Astrocyte (in vitro differentiated cells and primary cell): ENCODE data around the gene OR7G1. TPM values are rescaled to one million over a fixed set of nuclear protein-coding genes. Genes with fewer than 3 reads are reported as not detected.
A peak's percentile ranks its signal among the peaks of the same experiment; 100 is the strongest.

Experiments used
- DNase-seq: peaks from one replicate; pipeline ENCODE4 v3.0.0-alpha.2; 2010; ENCODE audit warnings: low read depth
- FAIRE-seq: peaks from 2 replicates; lab custom pipeline; 2011; peaks lifted over from hg19 to GRCh38; lab: Jason Lieb, UNC
- H2AFZ ChIP-seq: 2 replicates; pipeline ENCODE4 v1.6.0; 2012; ENCODE audit warnings: low read depth, low read length, inconsistent platforms
- H3K27ac ChIP-seq: 2 replicates; pipeline ENCODE4 v1.5.1; 2011; ENCODE audit warnings: low read depth, low read length, inconsistent platforms
- H3K27me3 ChIP-seq: 2 replicates; pipeline ENCODE4 v1.6.0; 2011; ENCODE audit warnings: low read length, inconsistent platforms; ENCODE audit not compliant: insufficient read depth
- H3K36me3 ChIP-seq: 2 replicates; pipeline ENCODE4 v1.5.1; 2011; ENCODE audit warnings: low read length, inconsistent platforms; ENCODE audit not compliant: insufficient read depth
- H3K4me1 ChIP-seq: 2 replicates; pipeline ENCODE4 v1.5.1; 2011; ENCODE audit warnings: low read length, inconsistent platforms; ENCODE audit not compliant: insufficient read depth
- H3K4me2 ChIP-seq: 2 replicates; pipeline ENCODE4 v1.6.0; 2012; ENCODE audit warnings: low read length, inconsistent platforms
- H3K4me3 ChIP-seq: 2 replicates; pipeline ENCODE4 v1.5.1; 2011; ENCODE audit warnings: low read depth, mild to moderate bottlenecking, low read length, inconsistent platforms; ENCODE audit not compliant: insufficient read depth
- H3K79me2 ChIP-seq: 2 replicates; pipeline ENCODE4 v1.6.0; 2012; ENCODE audit warnings: mild to moderate bottlenecking, low read length, inconsistent platforms; ENCODE audit not compliant: insufficient read depth
- H3K9ac ChIP-seq: 2 replicates; pipeline ENCODE4 v1.6.0; 2012; ENCODE audit warnings: mild to moderate bottlenecking, low read length, inconsistent platforms
- H3K9me3 ChIP-seq: 2 replicates; pipeline ENCODE4 v1.5.1; 2012; ENCODE audit warnings: low read depth, mild to moderate bottlenecking, low read length, inconsistent platforms; ENCODE audit not compliant: insufficient read depth
- H4K20me1 ChIP-seq: 2 replicates; pipeline ENCODE4 v1.6.0; 2012; ENCODE audit warnings: low read length, inconsistent platforms; ENCODE audit not compliant: insufficient read depth
- H3K27ac Mint-ChIP-seq: one replicate; pipeline ENCODE4 v1.8.0; 2021; ENCODE audit warnings: mild to moderate bottlenecking, mixed read lengths; ENCODE audit not compliant: unreplicated experiment
- H3K27me3 Mint-ChIP-seq: one replicate; pipeline ENCODE4 v1.8.0; 2021; ENCODE audit warnings: low read depth, mixed read lengths; ENCODE audit not compliant: unreplicated experiment
- H3K36me3 Mint-ChIP-seq: one replicate; pipeline ENCODE4 v1.8.0; 2021; ENCODE audit warnings: low read depth, mixed read lengths; ENCODE audit not compliant: unreplicated experiment
- H3K4me1 Mint-ChIP-seq: one replicate; pipeline ENCODE4 v1.8.0; 2021; ENCODE audit warnings: low read depth, mixed read lengths; ENCODE audit not compliant: unreplicated experiment
- H3K4me3 Mint-ChIP-seq: one replicate; pipeline ENCODE4 v1.8.0; 2021; ENCODE audit warnings: mild to moderate bottlenecking, moderate library complexity, mixed read lengths; ENCODE audit not compliant: unreplicated experiment
- H3K9me3 Mint-ChIP-seq: one replicate; pipeline ENCODE4 v1.8.0; 2021; ENCODE audit warnings: mild to moderate bottlenecking, mixed read lengths; ENCODE audit not compliant: unreplicated experiment
- EZH2 ChIP-seq: IDR thresholded peaks from 2 replicates; pipeline ENCODE4 v1.6.1; 2012; ENCODE audit warnings: mild to moderate bottlenecking, low read length, inconsistent platforms; ENCODE audit not compliant: insufficient read depth
- total RNA-seq: library from RNA; stranded (reverse); gene quantifications from 2 replicates; pipeline ENCODE4 v1.2.1, GENCODE V29; 2021
- TF ChIP-seq, protein P1 (sequence below): IDR thresholded peaks from 2 replicates; pipeline ENCODE4 v1.5.1; 2011; ENCODE audit warnings: low read depth, mild to moderate bottlenecking, inconsistent platforms, low read length, moderate library complexity; ENCODE audit not compliant: insufficient read depth

OR7G1 gene
- total RNA-seq, 1 donor from 2014 or later: not detected

- H2AFZ ChIP-seq: no peak overlapping the region
Observed at GRCh38 chr19:9078651-9079050, 36.9 kb downstream of the OR7G1 start.

GRCh38 chr19:9076901-9077300, 38.7 kb downstream of the OR7G1 start:
- Mint-ChIP-seq H3K27ac (no peak overlapping the region), H3K36me3 (no peaks in the 10 kb centered on the region), H3K4me1 (no peaks in the 10 kb centered on the region), H3K27me3 (no peaks in the 10 kb centered on the region), H3K4me3 (no peak overlapping the region), H3K9me3 (peaks cover 9% of the 10 kb centered on the region)
- Histone ChIP-seq H3K27ac (no peak overlapping the region), H2AFZ (no peak overlapping the region), H4K20me1 (no peaks in the 10 kb centered on the region), H3K36me3 (no peaks in the 10 kb centered on the region), H3K4me1 (peaks cover 6% of the 10 kb centered on the region), H3K9ac (no peak overlapping the region), H3K27me3 (no peaks in the 10 kb centered on the region), H3K4me3 (no peak overlapping the region), H3K79me2 (no peaks in the 10 kb centered on the region), H3K4me2 (no peak overlapping the region), H3K9me3 (no peaks in the 10 kb centered on the region)
- no peak for FAIRE-seq
- TF ChIP-seq EZH2: no peak
- TF ChIP-seq, protein P1, sequence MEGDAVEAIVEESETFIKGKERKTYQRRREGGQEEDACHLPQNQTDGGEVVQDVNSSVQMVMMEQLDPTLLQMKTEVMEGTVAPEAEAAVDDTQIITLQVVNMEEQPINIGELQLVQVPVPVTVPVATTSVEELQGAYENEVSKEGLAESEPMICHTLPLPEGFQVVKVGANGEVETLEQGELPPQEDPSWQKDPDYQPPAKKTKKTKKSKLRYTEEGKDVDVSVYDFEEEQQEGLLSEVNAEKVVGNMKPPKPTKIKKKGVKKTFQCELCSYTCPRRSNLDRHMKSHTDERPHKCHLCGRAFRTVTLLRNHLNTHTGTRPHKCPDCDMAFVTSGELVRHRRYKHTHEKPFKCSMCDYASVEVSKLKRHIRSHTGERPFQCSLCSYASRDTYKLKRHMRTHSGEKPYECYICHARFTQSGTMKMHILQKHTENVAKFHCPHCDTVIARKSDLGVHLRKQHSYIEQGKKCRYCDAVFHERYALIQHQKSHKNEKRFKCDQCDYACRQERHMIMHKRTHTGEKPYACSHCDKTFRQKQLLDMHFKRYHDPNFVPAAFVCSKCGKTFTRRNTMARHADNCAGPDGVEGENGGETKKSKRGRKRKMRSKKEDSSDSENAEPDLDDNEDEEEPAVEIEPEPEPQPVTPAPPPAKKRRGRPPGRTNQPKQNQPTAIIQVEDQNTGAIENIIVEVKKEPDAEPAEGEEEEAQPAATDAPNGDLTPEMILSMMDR: no peak
- peak; percentile 8 for DNase-seq

More at GRCh38 chr19:9078651-9079050, 36.9 kb downstream of the OR7G1 start:
- Mint-ChIP-seq H3K36me3 (no peaks in the 10 kb centered on the region), H3K27me3 (no peaks in the 10 kb centered on the region), H3K4me3 (no peak overlapping the region), H3K4me1 (no peaks in the 10 kb centered on the region), H3K27ac (no peak overlapping the region), H3K9me3 (peaks cover 9% of the 10 kb centered on the region)
- H3K4me1 ChIP-seq: peaks cover 6% of the 10 kb centered on the region
- H3K36me3 ChIP-seq: no peaks in the 10 kb centered on the region
- no peaks in the 10 kb centered on the region for H3K27me3 ChIP-seq
- DNase-seq: no peak
- no peak for TF ChIP-seq EZH2
- TF ChIP-seq, protein P1: no peak
- no peak overlapping the region for H3K27ac ChIP-seq
- no peaks in the 10 kb centered on the region for H3K9me3 ChIP-seq
- no peak overlapping the region for H3K4me3 ChIP-seq
- no peak overlapping the region for H3K4me2 ChIP-seq
- no peak for FAIRE-seq
- no peak overlapping the region for H3K9ac ChIP-seq
- H4K20me1 ChIP-seq: no peaks in the 10 kb centered on the region
- H3K79me2 ChIP-seq: no peaks in the 10 kb centered on the region

DNA sequence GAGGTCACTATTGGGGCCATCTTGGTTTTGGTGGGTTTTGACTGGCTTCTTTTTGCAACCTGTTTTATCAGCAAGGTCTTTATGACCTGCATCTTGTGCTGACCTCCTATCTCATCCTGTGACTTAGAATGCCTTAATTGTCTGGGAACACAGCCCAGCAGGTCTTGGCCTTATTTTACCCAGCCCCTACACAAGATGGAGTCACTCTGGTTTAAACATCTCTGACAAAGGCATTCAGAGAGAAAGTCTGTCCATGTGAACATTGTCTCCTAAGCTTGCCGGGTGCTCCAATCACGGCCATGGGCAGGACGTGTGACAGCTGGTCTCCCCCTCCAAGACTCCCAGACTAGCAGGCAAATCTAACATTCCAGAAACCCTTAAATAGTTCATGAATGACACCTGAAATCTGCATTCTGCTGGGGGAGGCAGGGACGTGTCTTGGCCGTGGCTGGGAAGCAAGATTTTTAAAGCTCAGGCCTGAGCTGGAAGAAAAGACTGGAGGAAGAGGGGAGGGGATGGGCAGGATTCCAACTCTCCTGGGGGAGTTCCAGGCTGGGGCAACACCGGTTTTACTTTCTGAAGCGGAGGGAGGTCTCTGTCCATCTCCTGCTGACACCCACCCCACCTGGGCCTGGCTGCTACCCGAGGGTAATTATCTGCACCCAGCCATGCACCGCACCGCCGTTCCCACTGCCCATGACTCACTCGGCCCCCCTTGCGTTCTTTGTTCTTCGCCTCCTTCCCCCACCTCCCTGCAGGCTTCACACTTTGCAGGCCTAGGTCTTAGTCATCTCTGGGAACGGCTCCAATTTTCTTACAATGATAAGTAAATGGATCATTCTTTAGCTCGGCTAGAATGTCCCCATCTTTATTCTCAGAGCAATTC, 40.3 kb downstream of the OR7G1 start:
- Histone ChIP-seq H3K27ac (peak overlapping the region; percentile 57), H3K9ac (peak overlapping the region; percentile 50), H3K9me3 (no peaks in the 10 kb centered on the region), H3K79me2 (no peaks in the 10 kb centered on the region), H4K20me1 (no peaks in the 10 kb centered on the region), H3K4me2 (peak overlapping the region; percentile 72), H3K4me1 (peaks cover 6% of the 10 kb centered on the region), H3K4me3 (no peak overlapping the region), H3K36me3 (no peaks in the 10 kb centered on the region), H3K27me3 (no peaks in the 10 kb centered on the region), H2AFZ (peak overlapping the region; percentile 51)
- DNase-seq (peak; percentile 99), FAIRE-seq (peak; percentile 29)
- TF ChIP-seq EZH2: no peak
- TF ChIP-seq, protein P1: no peak
- Mint-ChIP-seq H3K4me3 (no peak overlapping the region), H3K27me3 (no peaks in the 10 kb centered on the region), H3K9me3 (peaks cover 9% of the 10 kb centered on the region), H3K4me1 (no peaks in the 10 kb centered on the region), H3K27ac (no peak overlapping the region), H3K36me3 (no peaks in the 10 kb centered on the region)
